ENCODE measurements around the gene ACAD8.

Gene ACAD8

GRCh38 chr11:134313379-134313778 is 60.0 kb downstream of the ACAD8 start:
- no peak overlapping the region for H3K27ac ChIP-seq
- TF ChIP-seq, protein P1, sequence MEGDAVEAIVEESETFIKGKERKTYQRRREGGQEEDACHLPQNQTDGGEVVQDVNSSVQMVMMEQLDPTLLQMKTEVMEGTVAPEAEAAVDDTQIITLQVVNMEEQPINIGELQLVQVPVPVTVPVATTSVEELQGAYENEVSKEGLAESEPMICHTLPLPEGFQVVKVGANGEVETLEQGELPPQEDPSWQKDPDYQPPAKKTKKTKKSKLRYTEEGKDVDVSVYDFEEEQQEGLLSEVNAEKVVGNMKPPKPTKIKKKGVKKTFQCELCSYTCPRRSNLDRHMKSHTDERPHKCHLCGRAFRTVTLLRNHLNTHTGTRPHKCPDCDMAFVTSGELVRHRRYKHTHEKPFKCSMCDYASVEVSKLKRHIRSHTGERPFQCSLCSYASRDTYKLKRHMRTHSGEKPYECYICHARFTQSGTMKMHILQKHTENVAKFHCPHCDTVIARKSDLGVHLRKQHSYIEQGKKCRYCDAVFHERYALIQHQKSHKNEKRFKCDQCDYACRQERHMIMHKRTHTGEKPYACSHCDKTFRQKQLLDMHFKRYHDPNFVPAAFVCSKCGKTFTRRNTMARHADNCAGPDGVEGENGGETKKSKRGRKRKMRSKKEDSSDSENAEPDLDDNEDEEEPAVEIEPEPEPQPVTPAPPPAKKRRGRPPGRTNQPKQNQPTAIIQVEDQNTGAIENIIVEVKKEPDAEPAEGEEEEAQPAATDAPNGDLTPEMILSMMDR (conservative IDR thresholded peaks at IDR 0.05; ENCODE audit: low read depth): no peak
- POLR2A ChIA-PET (ENCODE audit: low non-redundant PET): no interaction called here
- no peak for DNase-seq (ENCODE audit: low spot score)
- CTCF ChIA-PET: interaction anchor here (0.5 to 0.6 kb wide), 2 partner anchors 19 to 40 kb away, joined by 3 read pairs; no protein-coding TSS in a partner anchor

- no peak overlapping the region for H3K27ac ChIP-seq
- POLR2A ChIA-PET (ENCODE audit: low non-redundant PET): no interaction called here
Observed at GRCh38 chr11:134313821-134314607, 60.6 kb downstream of the ACAD8 start.

More at GRCh38 chr11:134313821-134314607, 60.6 kb downstream of the ACAD8 start:
- no peak for DNase-seq (ENCODE audit: low spot score)
- CTCF ChIA-PET: no interaction called here
- TF ChIP-seq, protein P1 (conservative IDR thresholded peaks at IDR 0.05; ENCODE audit: low read depth): no peak

Data from RWPE1 (cell line).